ENCODE results near the gene SPECC1. TPM values are rescaled to one million over a fixed set of nuclear protein-coding genes. Genes with fewer than 3 reads are reported as not detected.

SPECC1 gene
- total and polyA plus RNA-seq, 2 of the 13 experiments (the other 11 are each of a cell fraction or from before 2014, with no cell fraction given), result 2.3 to 6.9 TPM

- Histone ChIP-seq H3K9ac (ENCODE audit: insufficient read depth, low read depth, low read length) (no peak overlapping the region), H3K79me2 (ENCODE audit: insufficient read depth, low read length) (peaks cover 33% of the 10 kb centered on the region), H3K27me3 (ENCODE audit: control insufficient read depth in 1 of 2, insufficient read depth in 2 of 2, low read length in 2 of 2) (no peaks in the 10 kb centered on the region; a peak in 1 of 5 replicates), H3K9me3 (ENCODE audit: low read length) (no peaks in the 10 kb centered on the region), H3K4me2 (ENCODE audit: low read depth, low read length) (no peak overlapping the region), H3K4me3 (replicated peaks in 1 of 3; ENCODE audit: insufficient read depth in 1 of 3, low read depth in 2 of 3, low read length in 3 of 3) (no peak overlapping the region), H3K36me3 (replicated peaks in 1 of 2; ENCODE audit: control insufficient read depth in 1 of 2, insufficient read depth in 2 of 2, low read length in 2 of 2) (no peaks in the 10 kb centered on the region; a peak in 3 of 5 replicates), H3K27ac (ENCODE audit: extremely low read length, insufficient read depth, low read length) (no peak overlapping the region), H4K20me1 (ENCODE audit: insufficient read depth, low read length) (no peaks in the 10 kb centered on the region; the same call in 1 of the 2 replicates), H2AFZ (ENCODE audit: low read length) (no peak overlapping the region), H3K4me1 (ENCODE audit: insufficient read depth, low read length) (peaks cover 28% of the 10 kb centered on the region)
- DNase-seq (ENCODE audit: low spot score) (no peak), ATAC-seq (no peak), FAIRE-seq (no peak)
- TF ChIP-seq ZNF530 (CRISPR knock-in tag; IDR thresholded peaks at IDR 0.05; ENCODE audit: low read depth) (no peak), PBX2 (CRISPR knock-in tag; IDR thresholded peaks at IDR 0.05) (no peak), ZNF629 (CRISPR knock-in tag; conservative IDR thresholded peaks at IDR 0.05) (no peak), ZBTB7A (CRISPR knock-in tag; IDR thresholded peaks at IDR 0.05) (no peak), SP2 (CRISPR knock-in tag; IDR thresholded peaks at IDR 0.05) (no peak), GABPB1 (CRISPR knock-in tag; IDR thresholded peaks at IDR 0.05) (no peak), PHB2 (IDR thresholded peaks at IDR 0.05; ENCODE audit: partially characterized antibody) (no peak), NAIF1 (CRISPR knock-in tag; IDR thresholded peaks at IDR 0.05; ENCODE audit: borderline replicate concordance) (no peak), DZIP1 (CRISPR knock-in tag; IDR thresholded peaks at IDR 0.05) (no peak), ZNF570 (CRISPR knock-in tag; IDR thresholded peaks at IDR 0.05; ENCODE audit: borderline replicate concordance) (no peak), FOXO1 (CRISPR knock-in tag; IDR thresholded peaks at IDR 0.05) (no peak), NCOA5 (CRISPR knock-in tag; IDR thresholded peaks at IDR 0.05) (no peak), IKZF4 (CRISPR knock-in tag; IDR thresholded peaks at IDR 0.05; ENCODE audit: borderline replicate concordance, low read depth, not compliant biosample characterization) (no peak), ZNF644 (CRISPR knock-in tag; IDR thresholded peaks at IDR 0.05; ENCODE audit: low read depth) (no peak), KDM5A (IDR thresholded peaks at IDR 0.05; ENCODE audit: borderline replicate concordance, low read length) (no peak), CHD4 (IDR thresholded peaks at IDR 0.05; ENCODE audit: borderline replicate concordance, low read length) (no peak), ZNF768 (CRISPR knock-in tag; IDR thresholded peaks at IDR 0.05) (no peak), SNRNP70 (IDR thresholded peaks at IDR 0.05; ENCODE audit: low read depth, low read length) (no peak), SRSF1 (optimal IDR thresholded peaks at IDR 0.05; ENCODE audit: low read depth, low read length) (no peak)
- no TSS peak for BruUV-seq (replicated peaks)
- CTCF ChIA-PET (ENCODE audit: low intra/inter-chr PET ratio, low total read pairs), result no interaction called here
- in situ Hi-C loops (cut with HindIII; ENCODE audit: extremely low pct_ligation_motif_present, low pct_unique_long_range_greater_than_20kb) (loop anchor here (25.0 kb wide), 1 partner anchor 333 kb away; no protein-coding TSS in a partner anchor), intact Hi-C loops (cut with micrococcal nuclease; ENCODE audit: unreplicated experiment) (no loop called here)
- POLR2A ChIA-PET, result interaction anchor here (1.4 to 1.9 kb wide), 2 partner anchors 14 to 40 kb away, joined by 4 to 12 read pairs; no protein-coding TSS in a partner anchor
- 95% methylated on average over 13 of the region's 13 CpGs for WGBS (ENCODE audit: low lambda C conversion rate)
Observed at GRCh38 chr17:19978805-19979211, 30.4 kb upstream of the SPECC1 start.
